H7 (cell line): ENCODE measurements around the gene NPAS3. TPM values are rescaled to one million over a fixed set of nuclear protein-coding genes. Genes with fewer than 3 reads are reported as not detected.
A peak's percentile ranks its signal among the peaks of the same experiment; 100 is the strongest.

Experiments used
- DNase-seq: peaks from one replicate; pipeline ENCODE4 v3.0.0; 2012
- H3K27me3 ChIP-seq: 2 replicates; pipeline ENCODE4 v1.6.0; 2011; ENCODE audit warnings: mild to moderate bottlenecking, low read length; ENCODE audit not compliant: control insufficient read depth, insufficient read depth
- H3K36me3 ChIP-seq: replicated peaks from 2 replicates; pipeline ENCODE4 v1.5.1; 2011; ENCODE audit warnings: low read length; ENCODE audit not compliant: control insufficient read depth, insufficient read depth
- H3K4me3 ChIP-seq: 2 replicates; pipeline ENCODE4 v1.5.1; 2011; ENCODE audit warnings: low read depth, mild to moderate bottlenecking, control low read depth, low read length, moderate library complexity; ENCODE audit not compliant: insufficient read depth
- total RNA-seq: library from RNA; depleted of rRNA; stranded (reverse); fragments of >200 nt; shearing (Covaris generic); gene quantifications from 2 replicates; pipeline ENCODE4 v1.2.3, GENCODE V29; 2014; rRNA removed

NPAS3 gene
- total RNA-seq: 2.5 and 4.3 TPM in 2 replicates

GRCh38 chr14:32938719-32939253 is at the start of gene NPAS3:
Gene NPAS3, plus strand, starts transcription at chr14:32938879.
- H3K27me3 ChIP-seq: peaks cover 47% of the 10 kb centered on the region
- H3K4me3 ChIP-seq: peak within 1 kb of the TSS; percentile 53
- H3K36me3 ChIP-seq: no peaks in the 10 kb centered on the region
- DNase-seq: peak; percentile 72

- no peak for DNase-seq
- Histone ChIP-seq H3K4me3 (no peak overlapping the region), H3K36me3 (no peaks in the 10 kb centered on the region), H3K27me3 (no peaks in the 10 kb centered on the region)
Measured at GRCh38 chr14:32896979-32897697, 41.5 kb upstream of the NPAS3 start.

- H3K27me3 ChIP-seq: no peaks in the 10 kb centered on the region
- no peak overlapping the region for H3K4me3 ChIP-seq
- no peak for DNase-seq
- no peaks in the 10 kb centered on the region for H3K36me3 ChIP-seq
Measured at GRCh38 chr14:32897698-32898064, 41.0 kb upstream of the NPAS3 start.

- H3K36me3 ChIP-seq: no peaks in the 10 kb centered on the region
- DNase-seq: no peak
Measured at GRCh38 chr14:32898876-32899275, 39.8 kb upstream of the NPAS3 start.

GRCh38 chr14:32900547-32900946 is 38.1 kb upstream of the NPAS3 start:
- Histone ChIP-seq H3K36me3 (no peaks in the 10 kb centered on the region), H3K27me3 (no peaks in the 10 kb centered on the region), H3K4me3 (no peak overlapping the region)
- DNase-seq: no peak

More at GRCh38 chr14:32898876-32899275, 39.8 kb upstream of the NPAS3 start:
- Histone ChIP-seq H3K27me3 (no peaks in the 10 kb centered on the region), H3K4me3 (no peak overlapping the region)

GRCh38 chr14:32905013-32905412 is 33.7 kb upstream of the NPAS3 start:
- H3K36me3 ChIP-seq: no peaks in the 10 kb centered on the region
- DNase-seq: no peak
- no peaks in the 10 kb centered on the region for H3K27me3 ChIP-seq
- no peak overlapping the region for H3K4me3 ChIP-seq

- DNase-seq: no peak
- Histone ChIP-seq H3K4me3 (no peak overlapping the region), H3K36me3 (no peaks in the 10 kb centered on the region), H3K27me3 (no peaks in the 10 kb centered on the region)
Measured at GRCh38 chr14:32906672-32907071, 32.0 kb upstream of the NPAS3 start.

- DNase-seq: no peak
- H3K27me3 ChIP-seq: no peaks in the 10 kb centered on the region
- no peak overlapping the region for H3K4me3 ChIP-seq
- H3K36me3 ChIP-seq: no peaks in the 10 kb centered on the region
Measured at GRCh38 chr14:32908196-32909084, 30.2 kb upstream of the NPAS3 start.

- H3K27me3 ChIP-seq: no peaks in the 10 kb centered on the region
- no peak overlapping the region for H3K4me3 ChIP-seq
- DNase-seq: no peak
- no peaks in the 10 kb centered on the region for H3K36me3 ChIP-seq
Measured at GRCh38 chr14:32913725-32914124, 25.0 kb upstream of the NPAS3 start.

GRCh38 chr14:32914391-32914790 is 24.3 kb upstream of the NPAS3 start:
- no peaks in the 10 kb centered on the region for H3K27me3 ChIP-seq
- DNase-seq: no peak
- no peaks in the 10 kb centered on the region for H3K36me3 ChIP-seq
- no peak overlapping the region for H3K4me3 ChIP-seq

- Histone ChIP-seq H3K36me3 (no peaks in the 10 kb centered on the region), H3K4me3 (no peak overlapping the region), H3K27me3 (no peaks in the 10 kb centered on the region)
- DNase-seq: no peak
Measured at GRCh38 chr14:32920696-32921276, 17.9 kb upstream of the NPAS3 start.

GRCh38 chr14:32925439-32925838 is 13.2 kb upstream of the NPAS3 start:
- no peak for DNase-seq
- H3K4me3 ChIP-seq: no peak overlapping the region
- H3K36me3 ChIP-seq: no peaks in the 10 kb centered on the region
- H3K27me3 ChIP-seq: 0 out of 2 replicates have a peak, but pooled peaks cover under 1% of the 10 kb centered on the region

GRCh38 chr14:32932302-32932913 is 6.3 kb upstream of the NPAS3 start:
- peak overlapping the region; percentile 52 for H3K4me3 ChIP-seq
- DNase-seq: peak; percentile 26
- peaks cover 57% of the 10 kb centered on the region for H3K27me3 ChIP-seq
- H3K36me3 ChIP-seq: no peaks in the 10 kb centered on the region

GRCh38 chr14:32932914-32933628 is 5.6 kb upstream of the NPAS3 start:
- Histone ChIP-seq H3K27me3 (peaks cover 64% of the 10 kb centered on the region), H3K36me3 (no peaks in the 10 kb centered on the region), H3K4me3 (peak overlapping the region; percentile 52)
- DNase-seq: peak; percentile 88
